Testis (tissue), 2 donors: ENCODE measurements around the gene TSPYL4.

Source experiments
- POLR2A ChIP-seq: fragments of 450-650 bp; IDR thresholded peaks from one replicate; pipeline ENCODE4 v1.6.1; 2017; ENCODE audit warnings: antibody characterized with exemption, mild to moderate bottlenecking, moderate library complexity
- TF ChIP-seq, protein P1 (sequence below), 3 experiments: fragments of 450-650 bp in 2 of 3; fragments of 200-600 bp in 1 of 3; sonication (generic) in 1 of 3; IDR thresholded peaks; one replicate each; pipeline ENCODE4 v1.5.1; 2016 to 2019; ENCODE audit warnings: antibody characterized with exemption in 3 of 3, mild to moderate bottlenecking in 2 of 3, moderate library complexity in 1 of 3

DNA sequence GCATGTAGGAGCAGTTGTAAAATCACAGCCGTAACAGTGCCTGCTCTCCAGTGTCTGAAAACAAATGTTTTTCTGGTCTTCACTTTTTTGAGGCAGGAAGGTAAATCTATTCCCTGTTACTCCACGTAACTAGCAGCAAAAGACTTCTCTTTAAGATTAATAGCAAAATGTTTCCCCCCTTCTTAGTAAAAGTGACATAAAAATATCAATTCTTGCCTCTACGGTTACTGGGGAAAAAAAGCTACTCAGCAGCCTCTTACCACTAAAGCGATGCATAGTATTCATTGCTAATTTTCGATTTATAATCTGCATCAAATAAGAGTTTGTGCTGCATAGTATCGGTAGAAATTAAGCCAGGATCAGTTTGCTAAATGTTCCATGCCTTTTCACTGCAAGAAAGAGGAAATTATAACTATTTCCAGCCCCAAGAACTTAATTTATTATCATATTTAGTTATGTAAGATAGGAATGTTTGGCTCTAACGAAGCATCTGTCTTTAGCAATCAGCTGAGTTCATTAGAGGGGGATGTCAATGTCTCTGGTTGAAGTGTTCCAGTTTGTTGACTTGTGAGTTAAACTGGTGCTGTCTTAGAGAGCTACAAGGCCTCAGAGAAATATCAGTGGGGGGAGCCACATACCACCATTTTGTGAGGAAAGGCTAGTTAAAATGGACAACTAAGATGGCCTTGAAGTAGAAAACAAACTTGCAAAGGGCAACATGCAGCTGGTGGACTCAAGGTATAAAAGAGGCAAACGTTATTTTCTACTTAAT lies 26.5 kb upstream of the TSPYL4 start:
- TF ChIP-seq, protein P1, sequence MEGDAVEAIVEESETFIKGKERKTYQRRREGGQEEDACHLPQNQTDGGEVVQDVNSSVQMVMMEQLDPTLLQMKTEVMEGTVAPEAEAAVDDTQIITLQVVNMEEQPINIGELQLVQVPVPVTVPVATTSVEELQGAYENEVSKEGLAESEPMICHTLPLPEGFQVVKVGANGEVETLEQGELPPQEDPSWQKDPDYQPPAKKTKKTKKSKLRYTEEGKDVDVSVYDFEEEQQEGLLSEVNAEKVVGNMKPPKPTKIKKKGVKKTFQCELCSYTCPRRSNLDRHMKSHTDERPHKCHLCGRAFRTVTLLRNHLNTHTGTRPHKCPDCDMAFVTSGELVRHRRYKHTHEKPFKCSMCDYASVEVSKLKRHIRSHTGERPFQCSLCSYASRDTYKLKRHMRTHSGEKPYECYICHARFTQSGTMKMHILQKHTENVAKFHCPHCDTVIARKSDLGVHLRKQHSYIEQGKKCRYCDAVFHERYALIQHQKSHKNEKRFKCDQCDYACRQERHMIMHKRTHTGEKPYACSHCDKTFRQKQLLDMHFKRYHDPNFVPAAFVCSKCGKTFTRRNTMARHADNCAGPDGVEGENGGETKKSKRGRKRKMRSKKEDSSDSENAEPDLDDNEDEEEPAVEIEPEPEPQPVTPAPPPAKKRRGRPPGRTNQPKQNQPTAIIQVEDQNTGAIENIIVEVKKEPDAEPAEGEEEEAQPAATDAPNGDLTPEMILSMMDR (IDR thresholded peaks at IDR 0.05): peak in 1 of 3 experiments; percentile 2
- TF ChIP-seq POLR2A: no peak
